Erythroblast (primary cell): Measurements from ENCODE around the gene ASAP2.

Source experiments
- GATA1 ChIP-seq: IDR thresholded peaks from 2 replicates; pipeline ENCODE4 v1.6.1; 2011; ENCODE audit warnings: low read depth, mild to moderate bottlenecking, control low read depth, low read length, moderate library complexity
- POLR2A ChIP-seq: IDR thresholded peaks from 2 replicates; pipeline ENCODE4 v1.6.1; 2011; ENCODE audit warnings: mild to moderate bottlenecking, low read length

- TF ChIP-seq POLR2A (no peak), GATA1 (no peak)
Observed at GRCh38 chr2:9169349-9170107, 37.1 kb upstream of the ASAP2 start.
